HepG2 (cell line): ENCODE measurements around the gene CACNA2D1. TPM values are rescaled to one million over a fixed set of nuclear protein-coding genes. Genes with fewer than 3 reads are reported as not detected.

ENCODE experiments used
- ATAC-seq: fragments of 200-7000 bp; cut with Tn5 transposase; 3 replicates; pipeline ENCODE4 v1.9.1; 2020; ENCODE audit warnings: mild to moderate bottlenecking, moderate library complexity
- BruUV-seq: library from RNA; stranded (reverse); fragments of 400-500 nt; replicated peaks from 2 replicates; lab custom pipeline; 2021; lab: Mats Ljungman, UMichigan
- CTCF ChIA-PET: fragments of 300-600 bp; formaldehyde crosslinking; extraction: SDS; loops from one replicate; lab custom pipeline; 2021; ENCODE audit warnings: low total read pairs, inconsistent platforms, low intra/inter-chr PET ratio; lab: Yijun Ruan, JAX
- POLR2A ChIA-PET: fragments of 350-600 bp; sonication (Branson Sonifier 250); formaldehyde crosslinking; loops from one replicate; lab custom pipeline; 2020; ENCODE audit warnings: antibody characterized with exemption, inconsistent platforms; lab: Yijun Ruan, JAX
- DNase-seq: peaks from one replicate; pipeline ENCODE4 v3.0.0-alpha.2; 2015; ENCODE audit warnings: low spot score
- FAIRE-seq: peaks from 3 replicates; lab custom pipeline; 2011; peaks lifted over from hg19 to GRCh38; lab: Jason Lieb, UNC
- H2AFZ ChIP-seq: one replicate; pipeline ENCODE4 v1.6.1; 2011; ENCODE audit warnings: low read length, inconsistent platforms
- H3K27ac ChIP-seq: fragments of 300-600 bp; 3 replicates; pipeline ENCODE4 v1.8.0; 2011; ENCODE audit warnings: mixed run types, mild to moderate bottlenecking, mixed read lengths, low read length, inconsistent platforms; ENCODE audit not compliant: insufficient read depth; ENCODE audit errors: extremely low read length
- H3K27me3 ChIP-seq, 2 experiments: fragments of 200-600 bp in 1 of 2; 2 replicates in 1 of 2; 3 replicates in 1 of 2; pipeline versions ENCODE4 v1.6.0 to v1.8.0; 2011; ENCODE audit warnings: low read length in 2 of 2, mild to moderate bottlenecking in 2 of 2, moderate library complexity in 2 of 2, inconsistent platforms in 1 of 2; ENCODE audit not compliant: insufficient read depth in 2 of 2, control insufficient read depth in 1 of 2
- H3K36me3 ChIP-seq, 2 experiments: fragments of 200-600 bp in 1 of 2; replicated peaks in 1 of 2; 2 replicates in 1 of 2; 3 replicates in 1 of 2; pipeline versions ENCODE4 v1.5.1 to v1.8.0; 2011; ENCODE audit warnings: low read length in 2 of 2, inconsistent platforms in 1 of 2; ENCODE audit not compliant: insufficient read depth in 2 of 2, control insufficient read depth in 1 of 2
- H3K4me1 ChIP-seq: 2 replicates; pipeline ENCODE4 v1.5.1; 2012; ENCODE audit warnings: low read length, inconsistent platforms; ENCODE audit not compliant: insufficient read depth
- H3K4me2 ChIP-seq: 2 replicates; pipeline ENCODE4 v1.6.0; 2011; ENCODE audit warnings: low read depth, low read length, inconsistent platforms
- H3K4me3 ChIP-seq, 3 experiments: fragments of 200-600 bp in 1 of 3; sonication (generic), shearing (Covaris generic) in 1 of 3; replicated peaks in 1 of 3; 2 replicates each; pipeline ENCODE4 v1.5.1; 2011 to 2016; ENCODE audit warnings: low read length in 3 of 3, inconsistent platforms in 2 of 3, low read depth in 2 of 3, mild to moderate bottlenecking in 2 of 3, control low read depth in 1 of 3, mixed read lengths in 1 of 3; ENCODE audit not compliant: insufficient read depth in 1 of 3
- H3K79me2 ChIP-seq: one replicate; pipeline ENCODE4 v1.6.1; 2011; ENCODE audit warnings: low read length, inconsistent platforms; ENCODE audit not compliant: insufficient read depth
- H3K9ac ChIP-seq: 2 replicates; pipeline ENCODE4 v1.6.0; 2011; ENCODE audit warnings: mild to moderate bottlenecking, low read depth, low read length, inconsistent platforms; ENCODE audit not compliant: insufficient read depth
- H3K9me3 ChIP-seq: 2 replicates; pipeline ENCODE4 v1.5.1; 2012; ENCODE audit warnings: mild to moderate bottlenecking, low read length
- H4K20me1 ChIP-seq: 2 replicates; pipeline ENCODE4 v1.6.0; 2011; ENCODE audit warnings: inconsistent platforms, mild to moderate bottlenecking, low read length, moderate library complexity; ENCODE audit not compliant: insufficient read depth
- DNMT3B ChIP-seq: conservative IDR thresholded peaks from 2 replicates; pipeline ENCODE4 v1.6.1; 2016; ENCODE audit warnings: missing biosample characterization, control low read depth
- SRSF9 ChIP-seq: fragments of 200-400 bp; formaldehyde crosslinking; IDR thresholded peaks from 2 replicates; pipeline ENCODE4 v1.6.1; 2018; ENCODE audit warnings: borderline replicate concordance, mild to moderate bottlenecking, low read depth, low read length; ENCODE audit not compliant: insufficient read depth, poor library complexity, severe bottlenecking
- TCF12 ChIP-seq, 2 experiments: fragments of 450-650 bp in 1 of 2; sonication (generic) in 1 of 2; formaldehyde crosslinking in 1 of 2; IDR thresholded peaks; 2 replicates each; pipeline versions ENCODE4 v1.6.1 to v1.8.0; 2017 to 2022; ENCODE audit warnings: antibody characterized with exemption in 1 of 2, mild to moderate bottlenecking in 1 of 2, missing genetic modification reagents in 1 of 2, moderate library complexity in 1 of 2
- TCF7L2 ChIP-seq: IDR thresholded peaks from 2 replicates; pipeline ENCODE4 v1.6.1; 2011; ENCODE audit warnings: mild to moderate bottlenecking, low read depth, low read length, moderate library complexity
- ZKSCAN1 ChIP-seq: fragments of 150-350 bp; IDR thresholded peaks from 2 replicates; pipeline ENCODE4 v1.6.1; 2014; ENCODE audit warnings: low read length
- ZNF414 ChIP-seq: sonication (generic); formaldehyde crosslinking; IDR thresholded peaks from 2 replicates; pipeline ENCODE4 v1.5.0; 2020; ENCODE audit warnings: missing genetic modification reagents
- ZNF792 ChIP-seq: IDR thresholded peaks from 2 replicates; pipeline ENCODE4 v1.6.1; 2016
- WGBS: methylation state at CpG from one replicate; pipeline ENCODE4 v1.1.6; 2017; ENCODE audit warnings: low lambda C conversion rate; 5-methylcytosine and 5-hydroxymethylcytosine counted together
- in situ Hi-C: cut with HindIII; loops from 2 replicates; pipeline ENCODE4 v1.10.0; 2017; ENCODE audit warnings: low pct_unique_long_range_greater_than_20kb; ENCODE audit not compliant: extremely low pct_ligation_motif_present
- intact Hi-C: fragments of 100-400 bp; cut with micrococcal nuclease; formaldehyde crosslinking; loops from one replicate; pipeline ENCODE4 v1.10.0; 2022; ENCODE audit not compliant: unreplicated experiment
- polyA plus RNA-seq, 8 experiments: library from polyadenylated mRNA; depleted of rRNA in 3 of 8; stranded (reverse) in 7 of 8; unstranded in 1 of 8; fragments of >200 nt; fragmentation: Illumina TruSeq in 4 of 8; extraction: Trizol in 4 of 8; gene quantifications; 2 replicates each; pipeline versions ENCODE4 v1.2.1 to v1.2.3, GENCODE V29; 2011 to 2016; ENCODE audit warnings: low read depth in 4 of 8, missing spikeins in 1 of 8, mixed read lengths in 1 of 8; ENCODE audit not compliant: insufficient read depth in 1 of 8
- total RNA-seq, 5 experiments: library from RNA; depleted of rRNA; stranded (reverse); fragments of >200 nt; fragmentation: Illumina TruSeq; extraction: Trizol; gene quantifications; 2 replicates each; pipeline ENCODE4 v1.2.3, GENCODE V29; 2016; ENCODE audit warnings: low read depth in 1 of 5

The CACNA2D1 gene
- total and polyA plus RNA-seq, 2 of the 13 experiments (the other 11 are each of a cell fraction or from before 2014, with no cell fraction given) = not detected

GRCh38 chr7:82404094-82404493, 39.5 kb downstream of the CACNA2D1 start:
- Histone ChIP-seq H3K36me3 (no peaks in the 10 kb centered on the region), H3K4me2 (no peak overlapping the region), H3K9me3 (no peaks in the 10 kb centered on the region), H4K20me1 (no peaks in the 10 kb centered on the region), H3K9ac (no peak overlapping the region), H3K4me3 (no peak overlapping the region), H3K79me2 (no peaks in the 10 kb centered on the region), H3K27ac (no peak overlapping the region), H3K27me3 (no peaks in the 10 kb centered on the region), H3K4me1 (no peaks in the 10 kb centered on the region), H2AFZ (no peak overlapping the region)
- DNase-seq (no peak), ATAC-seq (no peak), FAIRE-seq (no peak)
- in situ Hi-C loops (no loop called here), intact Hi-C loops (no loop called here)
- CTCF ChIA-PET = no interaction called here
- TF ChIP-seq TCF12 (IDR thresholded peaks at IDR 0.05) (no peak), TCF12 (CRISPR knock-in tag; IDR thresholded peaks at IDR 0.05) (no peak), DNMT3B (CRISPR knock-in tag) (no peak), ZNF792 (CRISPR knock-in tag) (no peak), ZKSCAN1 (no peak)
- POLR2A ChIA-PET = no interaction called here
- no TSS peak for BruUV-seq
- under 1% methylated on average over 5 of the region's 5 CpGs for WGBS

DNA sequence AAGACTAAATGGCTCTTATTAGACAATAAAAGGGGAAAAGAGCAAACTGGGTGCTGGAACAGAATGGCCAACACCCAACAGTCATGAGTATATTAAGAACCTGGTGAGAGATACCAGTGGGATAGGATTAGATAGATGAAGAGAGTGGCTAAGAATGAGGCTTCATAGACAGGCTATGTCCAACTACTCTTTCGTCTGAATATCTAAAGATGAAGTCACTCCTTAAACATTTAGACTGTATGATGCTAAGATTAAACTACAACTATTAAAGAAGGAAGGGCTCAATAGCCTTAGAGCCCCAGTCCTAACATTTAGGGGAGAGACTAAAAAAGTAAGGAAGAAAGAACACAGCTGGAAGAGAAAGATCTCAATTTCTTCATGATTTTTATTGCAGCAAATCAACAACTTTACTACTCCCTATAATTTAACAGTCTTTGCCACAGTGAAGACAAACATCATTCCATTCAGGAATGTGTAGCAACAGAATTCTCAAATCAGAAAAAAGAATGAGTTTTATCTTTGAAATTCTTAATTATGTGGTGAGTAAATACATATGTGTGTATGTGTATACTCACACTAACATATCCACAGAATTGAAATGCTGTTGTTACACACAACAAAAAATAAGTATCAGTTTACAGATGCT, 45.6 kb downstream of the CACNA2D1 start:
- 0% methylated on average over 1 of the region's 1 CpG for WGBS
- no peak for DNase-seq
- Histone ChIP-seq H3K36me3 (no peaks in the 10 kb centered on the region), H3K4me3 (no peak overlapping the region), H3K9ac (no peak overlapping the region), H2AFZ (no peak overlapping the region), H3K79me2 (no peaks in the 10 kb centered on the region), H3K4me2 (no peak overlapping the region), H3K27me3 (no peaks in the 10 kb centered on the region), H3K27ac (no peak overlapping the region), H4K20me1 (no peaks in the 10 kb centered on the region), H3K9me3 (no peaks in the 10 kb centered on the region), H3K4me1 (no peaks in the 10 kb centered on the region)
- intact Hi-C loops (no loop called here), in situ Hi-C loops (no loop called here)
- no peak for ATAC-seq
- ChIA-PET CTCF (no interaction called here), POLR2A (no interaction called here)
- BruUV-seq = no TSS peak
- no peak for FAIRE-seq
- TF ChIP-seq TCF7L2 = no peak
- no peak for TF ChIP-seq SRSF9
- no peak for TF ChIP-seq ZNF414 (CRISPR knock-in tag)
